DOHH2 (cell line): ENCODE data around the gene AKIRIN2.
"Not testable (repeated sequence)": the region's sequence is repeated elsewhere in the genome, so short reads cannot be mapped to it uniquely, and the experiment has no call there.

Experiments used
- H3F3A ChIP-seq: fragments of 200-600 bp; sonication (generic), shearing (Covaris generic); 2 replicates; pipeline ENCODE4 v1.6.0; 2016; ENCODE audit warnings: antibody characterized with exemption, mild to moderate bottlenecking; ENCODE audit not compliant: control insufficient read depth, insufficient read depth
- H3K27ac ChIP-seq: fragments of 200-600 bp; sonication (generic); 2 replicates; pipeline ENCODE4 v1.5.1; 2014; ENCODE audit warnings: low read depth, mild to moderate bottlenecking, low read length, moderate library complexity
- H3K27me3 ChIP-seq: fragments of 200-600 bp; sonication (generic); 2 replicates; pipeline ENCODE4 v1.6.1; 2014; ENCODE audit warnings: mild to moderate bottlenecking, low read length, mixed read lengths; ENCODE audit not compliant: control insufficient read depth
- H3K36me3 ChIP-seq: fragments of 200-600 bp; sonication (generic); 2 replicates; pipeline ENCODE4 v1.6.1; 2014; ENCODE audit warnings: mild to moderate bottlenecking, low read length, moderate library complexity, mixed read lengths; ENCODE audit not compliant: control insufficient read depth
- H3K4me1 ChIP-seq: fragments of 200-600 bp; sonication (generic); 2 replicates; pipeline ENCODE4 v1.6.1; 2014; ENCODE audit warnings: mild to moderate bottlenecking, low read length, mixed read lengths; ENCODE audit not compliant: control insufficient read depth
- H3K4me2 ChIP-seq: fragments of 200-600 bp; sonication (generic); 2 replicates; pipeline ENCODE4 v1.6.0; 2014; ENCODE audit warnings: mild to moderate bottlenecking, low read length, moderate library complexity
- H3K4me3 ChIP-seq: fragments of 200-600 bp; sonication (generic); 2 replicates; pipeline ENCODE4 v1.5.1; 2014; ENCODE audit warnings: mild to moderate bottlenecking, low read length, mixed read lengths
- H3K79me2 ChIP-seq: fragments of 200-600 bp; sonication (generic); 2 replicates; pipeline ENCODE4 v1.6.1; 2014; ENCODE audit warnings: mild to moderate bottlenecking, low read length, mixed read lengths; ENCODE audit not compliant: control insufficient read depth
- H3K9me2 ChIP-seq: fragments of 200-600 bp; sonication (generic); replicated peaks from 2 replicates; pipeline ENCODE4 v1.6.1; 2014; ENCODE audit warnings: mild to moderate bottlenecking, low read length, mixed read lengths; ENCODE audit not compliant: control insufficient read depth
- H3K9me3 ChIP-seq: fragments of 200-600 bp; sonication (generic); 2 replicates; pipeline ENCODE4 v1.6.1; 2014; ENCODE audit warnings: antibody characterized with exemption, low read length, mixed read lengths; ENCODE audit not compliant: control insufficient read depth, insufficient read depth
- H4K20me1 ChIP-seq: fragments of 200-600 bp; sonication (generic); 2 replicates; pipeline ENCODE4 v1.6.0; 2014; ENCODE audit warnings: low read depth, mild to moderate bottlenecking, antibody characterized with exemption, low read length, moderate library complexity; ENCODE audit not compliant: control insufficient read depth, insufficient read depth
- EZH2phosphoT487 ChIP-seq: fragments of 200-600 bp; sonication (generic); IDR thresholded peaks from 2 replicates; pipeline ENCODE4 v1.6.1; 2017; ENCODE audit warnings: borderline replicate concordance, mild to moderate bottlenecking, antibody characterized with exemption, low read length, moderate library complexity, mixed read lengths
- TF ChIP-seq, protein P1 (sequence below): fragments of 200-600 bp; sonication (generic); IDR thresholded peaks from one replicate; pipeline ENCODE4 v1.5.1; 2014; ENCODE audit warnings: antibody characterized with exemption, mild to moderate bottlenecking, low read depth, low read length; ENCODE audit not compliant: poor library complexity, severe bottlenecking

The AKIRIN2 gene

GRCh38 chr6:87690441-87690840 lies 11.6 kb downstream of the AKIRIN2 start:
- Histone ChIP-seq H3K4me3 (no peak overlapping the region), H3K27me3 (no peaks in the 10 kb centered on the region), H3K9me2 (no peaks in the 10 kb centered on the region), H3K27ac (no peak overlapping the region), H3K9me3 (no peaks in the 10 kb centered on the region), H3F3A (peaks cover 1% of the 10 kb centered on the region; the same call in 1 of the 2 replicates), H3K36me3 (peaks cover 95% of the 10 kb centered on the region), H4K20me1 (peaks cover 54% of the 10 kb centered on the region), H3K4me2 (no peak overlapping the region), H3K4me1 (peaks cover 85% of the 10 kb centered on the region), H3K79me2 (peaks cover 100% of the 10 kb centered on the region)
- no peak for TF ChIP-seq EZH2phosphoT487
- TF ChIP-seq, protein P1, sequence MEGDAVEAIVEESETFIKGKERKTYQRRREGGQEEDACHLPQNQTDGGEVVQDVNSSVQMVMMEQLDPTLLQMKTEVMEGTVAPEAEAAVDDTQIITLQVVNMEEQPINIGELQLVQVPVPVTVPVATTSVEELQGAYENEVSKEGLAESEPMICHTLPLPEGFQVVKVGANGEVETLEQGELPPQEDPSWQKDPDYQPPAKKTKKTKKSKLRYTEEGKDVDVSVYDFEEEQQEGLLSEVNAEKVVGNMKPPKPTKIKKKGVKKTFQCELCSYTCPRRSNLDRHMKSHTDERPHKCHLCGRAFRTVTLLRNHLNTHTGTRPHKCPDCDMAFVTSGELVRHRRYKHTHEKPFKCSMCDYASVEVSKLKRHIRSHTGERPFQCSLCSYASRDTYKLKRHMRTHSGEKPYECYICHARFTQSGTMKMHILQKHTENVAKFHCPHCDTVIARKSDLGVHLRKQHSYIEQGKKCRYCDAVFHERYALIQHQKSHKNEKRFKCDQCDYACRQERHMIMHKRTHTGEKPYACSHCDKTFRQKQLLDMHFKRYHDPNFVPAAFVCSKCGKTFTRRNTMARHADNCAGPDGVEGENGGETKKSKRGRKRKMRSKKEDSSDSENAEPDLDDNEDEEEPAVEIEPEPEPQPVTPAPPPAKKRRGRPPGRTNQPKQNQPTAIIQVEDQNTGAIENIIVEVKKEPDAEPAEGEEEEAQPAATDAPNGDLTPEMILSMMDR = no peak

DNA sequence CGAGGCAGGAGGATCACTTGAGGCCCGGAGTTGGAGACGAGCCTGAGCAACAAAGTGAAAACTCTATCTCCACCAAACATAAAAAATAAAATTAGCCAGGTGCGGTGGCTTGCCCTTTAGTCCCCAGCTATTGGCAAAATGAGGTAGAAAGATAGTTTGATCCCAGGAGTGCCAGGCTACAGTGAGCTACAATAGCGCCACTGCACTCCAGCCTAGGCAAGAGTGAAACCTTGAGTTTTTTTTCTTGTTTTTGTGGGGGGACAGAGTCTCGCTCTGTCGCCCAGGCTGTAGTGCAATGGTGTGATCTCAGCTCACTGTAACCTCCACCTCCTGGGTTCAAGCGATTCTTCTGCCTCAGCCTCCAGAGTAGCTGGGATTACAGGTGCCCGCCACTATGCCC lies 14.1 kb downstream of the AKIRIN2 start:
- peaks cover 95% of the 10 kb centered on the region for H3K36me3 ChIP-seq
- H4K20me1 ChIP-seq = peaks cover 58% of the 10 kb centered on the region
- not testable (repeated sequence) for H3K9me2 ChIP-seq, H3K27me3 ChIP-seq, H3K27ac ChIP-seq, H3K4me3 ChIP-seq, H3K4me2 ChIP-seq, H3K9me3 ChIP-seq, H3F3A ChIP-seq
- H3K4me1 ChIP-seq = peaks cover 78% of the 10 kb centered on the region
- H3K79me2 ChIP-seq = peaks cover 100% of the 10 kb centered on the region

DNA sequence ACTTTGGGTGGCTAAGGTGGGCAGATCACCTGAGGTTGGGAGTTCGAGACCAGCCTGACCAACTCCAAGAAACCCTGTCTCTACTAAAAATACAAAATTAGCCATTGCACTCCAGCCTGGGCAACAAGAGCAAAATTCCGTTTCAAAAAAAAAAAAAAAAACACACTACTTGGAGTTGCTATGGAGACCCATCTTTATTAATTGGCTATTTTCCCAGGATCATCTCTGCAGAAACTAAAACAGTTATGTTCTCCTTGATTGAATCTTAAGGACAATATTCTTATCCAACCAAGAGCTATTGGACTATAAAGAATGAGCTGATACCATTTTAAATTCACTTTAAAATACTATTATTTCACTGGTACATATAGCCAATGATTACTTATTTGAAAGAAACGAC lies 14.7 kb downstream of the AKIRIN2 start:
- H3K27me3 ChIP-seq = no peaks in the 10 kb centered on the region
- H3K4me3 ChIP-seq = no peak overlapping the region
- H3F3A ChIP-seq = peaks cover 6% of the 10 kb centered on the region
- no peaks in the 10 kb centered on the region for H3K9me2 ChIP-seq
- peaks cover 100% of the 10 kb centered on the region for H3K79me2 ChIP-seq
- peaks cover 95% of the 10 kb centered on the region for H3K36me3 ChIP-seq
- H3K27ac ChIP-seq = no peak overlapping the region
- peaks cover 59% of the 10 kb centered on the region for H4K20me1 ChIP-seq
- no peaks in the 10 kb centered on the region for H3K9me3 ChIP-seq
- H3K4me1 ChIP-seq = peaks cover 72% of the 10 kb centered on the region
- H3K4me2 ChIP-seq = peak overlapping the region; percentile 8; the same call in 1 of the 2 replicates
- no peak for TF ChIP-seq EZH2phosphoT487
- TF ChIP-seq, protein P1 = no peak

DNA sequence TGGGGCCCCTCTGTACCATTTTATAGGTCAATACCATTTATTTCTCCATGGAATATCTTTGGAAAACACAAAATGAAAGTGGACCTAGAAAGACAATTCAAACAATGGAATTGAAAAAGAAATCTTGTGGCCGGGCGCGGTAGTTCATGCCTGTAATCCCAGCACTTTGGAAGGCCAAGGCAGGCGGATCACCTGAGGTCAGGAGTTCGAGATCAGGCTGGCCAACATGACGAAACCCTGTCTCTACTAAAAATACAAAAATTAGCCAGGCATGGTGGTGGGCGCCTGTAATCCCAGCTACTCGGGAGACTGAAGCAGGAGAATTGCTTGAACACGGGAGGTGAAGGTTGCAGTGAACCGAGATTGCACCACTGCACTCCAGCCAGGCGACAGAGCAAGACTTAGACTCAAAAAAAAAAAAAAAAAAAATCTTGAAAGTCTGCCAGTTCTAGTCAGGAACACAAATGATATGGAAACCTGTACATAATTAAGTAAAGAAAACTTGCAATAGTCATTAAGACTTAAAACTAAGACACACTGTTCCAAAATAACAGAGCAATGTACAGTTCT lies 15.3 kb downstream of the AKIRIN2 start:
- H3K36me3 ChIP-seq = peaks cover 95% of the 10 kb centered on the region
- not testable (repeated sequence) for H3K27me3 ChIP-seq, H3K9me2 ChIP-seq, H3K27ac ChIP-seq, H3K9me3 ChIP-seq, H3K4me3 ChIP-seq
- peaks cover 59% of the 10 kb centered on the region for H4K20me1 ChIP-seq
- H3K4me2 ChIP-seq = peak overlapping the region; percentile 8; the same call in 1 of the 2 replicates
- H3F3A ChIP-seq = peaks cover 11% of the 10 kb centered on the region
- H3K79me2 ChIP-seq = peaks cover 100% of the 10 kb centered on the region
- peaks cover 66% of the 10 kb centered on the region for H3K4me1 ChIP-seq
